Activated CD4-positive, alpha-beta T cell treated with anti-CD3 and anti-CD28 coated beads for 36 hours (primary cell): ENCODE measurements around the gene SH3RF1. TPM values are rescaled to one million over a fixed set of nuclear protein-coding genes. Genes with fewer than 3 reads are reported as not detected.
A peak's percentile ranks its signal among the peaks of the same experiment; 100 is the strongest.
"Not testable (repeated sequence)": the region's sequence is repeated elsewhere in the genome, so short reads cannot be mapped to it uniquely, and the experiment has no call there.

Experiments
- ATAC-seq: fragments of 200-7000 bp; cut with Tn5 transposase; one replicate; pipeline ENCODE4 v1.10.0; 2021; ENCODE audit warnings: mild to moderate bottlenecking, moderate library complexity
- CTCF ChIA-PET: fragments of 350-600 bp; sonication (Branson Sonifier 250); formaldehyde crosslinking; loops from one replicate; lab custom pipeline; 2021; ENCODE audit warnings: antibody characterized with exemption; lab: Charles Lee
- POLR2A ChIA-PET: fragments of 350-600 bp; sonication (Branson Sonifier 250); formaldehyde crosslinking; loops from one replicate; lab custom pipeline; 2021; ENCODE audit warnings: antibody characterized with exemption, inconsistent platforms; lab: Charles Lee
- DNase-seq: peaks from one replicate; pipeline ENCODE4 v3.0.0-alpha.2; 2020
- H3K27ac Mint-ChIP-seq: one replicate; pipeline ENCODE4 v1.8.0; 2021; ENCODE audit warnings: mixed read lengths
- H3K27me3 Mint-ChIP-seq: one replicate; pipeline ENCODE4 v1.8.0; 2021; ENCODE audit warnings: mixed read lengths
- H3K36me3 Mint-ChIP-seq: one replicate; pipeline ENCODE4 v1.8.0; 2021; ENCODE audit warnings: low read depth, mixed read lengths
- H3K4me1 Mint-ChIP-seq: one replicate; pipeline ENCODE4 v1.8.0; 2021; ENCODE audit warnings: mixed read lengths
- H3K4me3 Mint-ChIP-seq: one replicate; pipeline ENCODE4 v1.8.0; 2021; ENCODE audit warnings: mild to moderate bottlenecking, moderate library complexity, mixed read lengths
- H3K9me3 Mint-ChIP-seq: one replicate; pipeline ENCODE4 v1.8.0; 2021; ENCODE audit warnings: low read depth, mixed read lengths
- intact Hi-C, 2 experiments: fragments of 100-400 bp; cut with DNase I in 1 of 2; cut with micrococcal nuclease in 1 of 2; formaldehyde crosslinking; loops; one replicate each; pipeline versions ENCODE4 v1.14.2 to v1.15.1; 2022 to 2024; cut with DNase I, micrococcal nuclease
- total RNA-seq, 2 experiments: library from RNA; stranded (reverse); gene quantifications; one replicate each; pipeline ENCODE4 v1.2.3, GENCODE V29; 2021

The SH3RF1 gene
- total RNA-seq, 2 experiments from 2014 or later, result 0.39 to 0.63 TPM

GRCh38 chr4:169295822-169296221 is 25.1 kb upstream of the SH3RF1 start:
- no peak for DNase-seq
- H3K36me3 Mint-ChIP-seq, result no peaks in the 10 kb centered on the region
- H3K4me3 Mint-ChIP-seq, result no peak overlapping the region
- POLR2A ChIA-PET, result no interaction called here
- peaks cover 33% of the 10 kb centered on the region for H3K27me3 Mint-ChIP-seq
- H3K27ac Mint-ChIP-seq, result no peak overlapping the region
- no peaks in the 10 kb centered on the region for H3K9me3 Mint-ChIP-seq
- no peak for ATAC-seq
- H3K4me1 Mint-ChIP-seq, result no peaks in the 10 kb centered on the region
- intact Hi-C loops, result no loop called here
- CTCF ChIA-PET, result no interaction called here

GRCh38 chr4:169293343-169294176 is 22.8 kb upstream of the SH3RF1 start:
- DNase-seq (no peak), ATAC-seq (no peak)
- Mint-ChIP-seq H3K4me3 (no peak overlapping the region), H3K27me3 (peaks cover 31% of the 10 kb centered on the region), H3K4me1 (no peaks in the 10 kb centered on the region), H3K36me3 (no peaks in the 10 kb centered on the region), H3K27ac (no peak overlapping the region), H3K9me3 (no peaks in the 10 kb centered on the region)
- CTCF ChIA-PET, result interaction anchor here (0.5 to 1.4 kb wide), 2 partner anchors 9 to 534 kb away, joined by 3 read pairs; no protein-coding TSS in a partner anchor
- intact Hi-C loops, result no loop called here
- POLR2A ChIA-PET, result no interaction called here

GRCh38 chr4:169287983-169288382 is 17.2 kb upstream of the SH3RF1 start:
- DNase-seq, ATAC-seq, H3K36me3 Mint-ChIP-seq, H3K27ac Mint-ChIP-seq, H3K9me3 Mint-ChIP-seq, CTCF ChIA-PET, POLR2A ChIA-PET, H3K4me1 Mint-ChIP-seq, intact Hi-C loops, H3K4me3 Mint-ChIP-seq: not testable (repeated sequence)
- peaks cover 12% of the 10 kb centered on the region for H3K27me3 Mint-ChIP-seq

GRCh38 chr4:169286562-169287301 is 16.0 kb upstream of the SH3RF1 start:
- Mint-ChIP-seq H3K27me3 (peaks cover 1% of the 10 kb centered on the region), H3K4me3 (no peak overlapping the region), H3K36me3 (no peaks in the 10 kb centered on the region), H3K4me1 (no peaks in the 10 kb centered on the region), H3K27ac (no peak overlapping the region), H3K9me3 (no peaks in the 10 kb centered on the region)
- POLR2A ChIA-PET, result no interaction called here
- ATAC-seq, result no peak
- intact Hi-C loops, result no loop called here
- CTCF ChIA-PET, result interaction anchor here (0.6 kb wide), 1 partner anchor 15 kb away, joined by 3 read pairs; no protein-coding TSS in a partner anchor
- DNase-seq, result peak; percentile 17

- CTCF ChIA-PET, result no interaction called here
- intact Hi-C loops, result no loop called here
- H3K36me3 Mint-ChIP-seq, result no peaks in the 10 kb centered on the region
- peaks cover 2% of the 10 kb centered on the region for H3K27me3 Mint-ChIP-seq
- no peak overlapping the region for H3K27ac Mint-ChIP-seq
- no peak for ATAC-seq
- POLR2A ChIA-PET, result no interaction called here
- H3K9me3 Mint-ChIP-seq, result no peaks in the 10 kb centered on the region
- H3K4me1 Mint-ChIP-seq, result no peaks in the 10 kb centered on the region
- DNase-seq, result no peak
- H3K4me3 Mint-ChIP-seq, result no peak overlapping the region
Measured at GRCh38 chr4:169283114-169283509, 12.4 kb upstream of the SH3RF1 start.

- Mint-ChIP-seq H3K27ac (no peak overlapping the region), H3K36me3 (no peaks in the 10 kb centered on the region), H3K27me3 (peaks cover 2% of the 10 kb centered on the region), H3K4me3 (no peak overlapping the region), H3K9me3 (no peaks in the 10 kb centered on the region), H3K4me1 (no peaks in the 10 kb centered on the region)
- POLR2A ChIA-PET, result interaction anchor here (0.6 kb wide), 1 partner anchor 18 kb away, joined by 4 read pairs; no protein-coding TSS in a partner anchor
- intact Hi-C loops, result no loop called here
- CTCF ChIA-PET, result interaction anchor here (0.6 kb wide), 1 partner anchor 368 kb away, joined by 3 read pairs; no protein-coding TSS in a partner anchor
- no peak for DNase-seq
- ATAC-seq, result peak; percentile 42
Measured at GRCh38 chr4:169282429-169283113, 11.8 kb upstream of the SH3RF1 start.

- H3K4me3 Mint-ChIP-seq, result no peak overlapping the region
Measured at GRCh38 chr4:169279108-169279507, 8.4 kb upstream of the SH3RF1 start.

GRCh38 chr4:169278624-169279023 is 7.9 kb upstream of the SH3RF1 start:
- H3K9me3 Mint-ChIP-seq, result no peaks in the 10 kb centered on the region
- H3K27ac Mint-ChIP-seq, result no peak overlapping the region
- CTCF ChIA-PET, result no interaction called here
- intact Hi-C loops, result loop anchor here in 1 of 2 experiments (10.0 kb wide), 2 partner anchors 274 to 414 kb away; no protein-coding TSS in a partner anchor
- no peak overlapping the region for H3K4me3 Mint-ChIP-seq
- H3K36me3 Mint-ChIP-seq, result no peaks in the 10 kb centered on the region
- DNase-seq (no peak), ATAC-seq (no peak)
- no peaks in the 10 kb centered on the region for H3K4me1 Mint-ChIP-seq
- POLR2A ChIA-PET, result no interaction called here
- peaks cover 22% of the 10 kb centered on the region for H3K27me3 Mint-ChIP-seq

More at GRCh38 chr4:169279108-169279507, 8.4 kb upstream of the SH3RF1 start:
- peaks cover 18% of the 10 kb centered on the region for H3K27me3 Mint-ChIP-seq
- CTCF ChIA-PET, result no interaction called here
- no peaks in the 10 kb centered on the region for H3K36me3 Mint-ChIP-seq
- DNase-seq (no peak), ATAC-seq (no peak)
- intact Hi-C loops, result loop anchor here in 1 of 2 experiments (10.0 kb wide), 2 partner anchors 274 to 414 kb away; no protein-coding TSS in a partner anchor
- H3K9me3 Mint-ChIP-seq, result no peaks in the 10 kb centered on the region
- H3K4me1 Mint-ChIP-seq, result no peaks in the 10 kb centered on the region
- POLR2A ChIA-PET, result no interaction called here
- H3K27ac Mint-ChIP-seq, result no peak overlapping the region

- peaks cover 22% of the 10 kb centered on the region for H3K27me3 Mint-ChIP-seq
- CTCF ChIA-PET, H3K27ac Mint-ChIP-seq, ATAC-seq, POLR2A ChIA-PET, H3K4me3 Mint-ChIP-seq, H3K36me3 Mint-ChIP-seq, H3K4me1 Mint-ChIP-seq, DNase-seq, H3K9me3 Mint-ChIP-seq: not testable (repeated sequence)
- intact Hi-C loops, result loop anchor here in 1 of 2 experiments (10.0 kb wide), 2 partner anchors 273 to 413 kb away; no protein-coding TSS in a partner anchor
Measured at GRCh38 chr4:169277838-169278237, 7.1 kb upstream of the SH3RF1 start.

GRCh38 chr4:169275180-169275579 is 4.4 kb upstream of the SH3RF1 start:
- H3K36me3 Mint-ChIP-seq, result no peaks in the 10 kb centered on the region
- no peak overlapping the region for H3K4me3 Mint-ChIP-seq
- H3K27me3 Mint-ChIP-seq, result peaks cover 39% of the 10 kb centered on the region
- POLR2A ChIA-PET, result no interaction called here
- H3K9me3 Mint-ChIP-seq, result no peaks in the 10 kb centered on the region
- intact Hi-C loops, result loop anchor here in 1 of 2 experiments (10.0 kb wide), 2 partner anchors 270 to 410 kb away; no protein-coding TSS in a partner anchor
- CTCF ChIA-PET, result no interaction called here
- DNase-seq (no peak), ATAC-seq (no peak)
- H3K27ac Mint-ChIP-seq, result no peak overlapping the region
- no peaks in the 10 kb centered on the region for H3K4me1 Mint-ChIP-seq

GRCh38 chr4:169274033-169274432 is 3.3 kb upstream of the SH3RF1 start:
- DNase-seq (no peak), ATAC-seq (no peak)
- H3K9me3 Mint-ChIP-seq, result no peaks in the 10 kb centered on the region
- no peak overlapping the region for H3K4me3 Mint-ChIP-seq
- H3K4me1 Mint-ChIP-seq, result peaks cover 4% of the 10 kb centered on the region
- peaks cover 47% of the 10 kb centered on the region for H3K27me3 Mint-ChIP-seq
- no peaks in the 10 kb centered on the region for H3K36me3 Mint-ChIP-seq
- CTCF ChIA-PET, result interaction anchor here (0.6 kb wide), 1 partner anchor 559 kb away, joined by 3 read pairs; no protein-coding TSS in a partner anchor
- intact Hi-C loops, result loop anchor here (5.0 to 10.0 kb wide), 4 partner anchors 138 to 409 kb away; no protein-coding TSS in a partner anchor
- H3K27ac Mint-ChIP-seq, result no peak overlapping the region
- POLR2A ChIA-PET, result no interaction called here
